Measurements from ENCODE around the gene CDK5RAP3.

Gene CDK5RAP3

DNA sequence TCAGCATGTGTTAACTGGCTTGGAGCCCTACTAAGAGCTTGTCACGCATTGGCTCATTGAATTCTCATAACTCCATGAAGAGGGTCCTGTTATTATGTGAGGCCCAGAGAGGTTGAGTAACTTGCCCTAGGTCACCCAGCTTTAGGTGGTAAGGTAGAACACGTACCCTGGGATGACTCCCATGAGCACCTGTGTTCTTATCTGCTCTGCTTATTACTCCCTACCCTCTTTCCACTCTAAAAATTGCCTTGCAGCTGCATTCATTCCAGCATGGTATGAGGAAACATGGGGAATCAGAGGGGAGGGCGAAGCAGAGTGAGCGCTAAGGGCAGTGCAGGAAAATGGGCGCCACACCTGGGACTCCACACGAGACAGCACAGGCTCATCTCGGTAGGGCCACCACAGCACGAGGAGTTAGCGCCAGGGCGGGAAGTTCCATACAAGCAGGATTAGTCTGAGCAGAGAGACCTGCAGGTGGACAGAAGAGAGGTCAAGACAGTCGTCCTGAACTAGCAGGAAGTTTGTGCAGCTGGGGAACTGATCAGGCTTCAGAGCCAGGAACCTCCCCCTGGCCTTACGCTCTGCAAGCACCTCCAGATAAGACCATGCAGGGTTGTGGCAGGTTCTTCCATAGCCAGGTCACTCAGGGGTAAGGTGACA, 56.5 kb downstream of the CDK5RAP3 start:
- TF ChIP-seq, protein P1, sequence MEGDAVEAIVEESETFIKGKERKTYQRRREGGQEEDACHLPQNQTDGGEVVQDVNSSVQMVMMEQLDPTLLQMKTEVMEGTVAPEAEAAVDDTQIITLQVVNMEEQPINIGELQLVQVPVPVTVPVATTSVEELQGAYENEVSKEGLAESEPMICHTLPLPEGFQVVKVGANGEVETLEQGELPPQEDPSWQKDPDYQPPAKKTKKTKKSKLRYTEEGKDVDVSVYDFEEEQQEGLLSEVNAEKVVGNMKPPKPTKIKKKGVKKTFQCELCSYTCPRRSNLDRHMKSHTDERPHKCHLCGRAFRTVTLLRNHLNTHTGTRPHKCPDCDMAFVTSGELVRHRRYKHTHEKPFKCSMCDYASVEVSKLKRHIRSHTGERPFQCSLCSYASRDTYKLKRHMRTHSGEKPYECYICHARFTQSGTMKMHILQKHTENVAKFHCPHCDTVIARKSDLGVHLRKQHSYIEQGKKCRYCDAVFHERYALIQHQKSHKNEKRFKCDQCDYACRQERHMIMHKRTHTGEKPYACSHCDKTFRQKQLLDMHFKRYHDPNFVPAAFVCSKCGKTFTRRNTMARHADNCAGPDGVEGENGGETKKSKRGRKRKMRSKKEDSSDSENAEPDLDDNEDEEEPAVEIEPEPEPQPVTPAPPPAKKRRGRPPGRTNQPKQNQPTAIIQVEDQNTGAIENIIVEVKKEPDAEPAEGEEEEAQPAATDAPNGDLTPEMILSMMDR (conservative IDR thresholded peaks at IDR 0.05; ENCODE audit: low read depth) = no peak
- POLR2A ChIA-PET (ENCODE audit: low non-redundant PET) = interaction anchor here (1.5 kb wide), 1 partner anchor 21 kb away, joined by 7 read pairs; the partner anchor contains the start of gene NFE2L1
- CTCF ChIA-PET = interaction anchor here (0.9 to 2.6 kb wide), 6 partner anchors 9 to 106 kb away, joined by 3 to 20 read pairs (median 4); partner anchors contain the start of gene NFE2L1
- no peak for DNase-seq (ENCODE audit: low spot score)
- H3K27ac ChIP-seq = peak overlapping the region; percentile 98

DNA sequence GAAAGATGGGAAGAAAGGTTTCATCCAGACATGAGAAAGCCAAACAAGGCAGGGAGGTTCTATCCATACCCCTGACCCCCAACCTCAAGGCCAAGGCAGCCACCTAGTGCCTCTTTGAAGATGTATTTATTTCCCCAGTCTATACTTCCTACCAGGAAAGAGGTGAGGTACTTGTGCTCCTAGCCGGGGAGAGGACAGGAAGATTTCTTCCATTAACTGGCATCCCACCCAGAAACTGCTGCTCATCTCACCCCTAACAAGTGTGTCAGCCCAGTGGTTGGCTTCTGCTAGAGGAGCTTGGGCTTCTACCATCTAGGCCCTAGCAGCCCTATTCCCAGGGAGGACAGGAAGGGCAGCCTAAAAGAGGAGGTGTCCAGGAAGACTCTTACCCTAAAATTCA, 57.8 kb downstream of the CDK5RAP3 start:
- no peak for DNase-seq (ENCODE audit: low spot score)
- ChIA-PET POLR2A (ENCODE audit: low non-redundant PET) (no interaction called here), CTCF (no interaction called here)
- H3K27ac ChIP-seq = peak overlapping the region; percentile 98
- TF ChIP-seq, protein P1 (conservative IDR thresholded peaks at IDR 0.05; ENCODE audit: low read depth) = no peak

- H3K27ac ChIP-seq = peak overlapping the region; percentile 98
- CTCF ChIA-PET = interaction anchor here (0.6 to 1.1 kb wide), 3 partner anchors 12 to 588 kb away, joined by 3 to 7 read pairs (median 4); no protein-coding TSS in a partner anchor
- DNase-seq (ENCODE audit: low spot score) = no peak
- POLR2A ChIA-PET (ENCODE audit: low non-redundant PET) = no interaction called here
- TF ChIP-seq, protein P1 (conservative IDR thresholded peaks at IDR 0.05; ENCODE audit: low read depth) = no peak
Measured at GRCh38 chr17:48030531-48030930, 59.6 kb downstream of the CDK5RAP3 start.
